GM21619 (cell line): ENCODE data around the gene PRDM15.

ENCODE experiments used
- ATAC-seq: cut with Tn5 transposase; IDR thresholded peaks from one replicate; pipeline ENCODE4 v1.9.1; 2021; ENCODE audit not compliant: unreplicated experiment

Gene PRDM15

GRCh38 chr21:41879190-41879998 lies at the start of gene PRDM15:
TSS of gene PRDM15 (minus strand) at chr21:41879344. CDS start at chr21:41860363, 18,981 bp downstream.
- peak; percentile 67 for ATAC-seq

DNA sequence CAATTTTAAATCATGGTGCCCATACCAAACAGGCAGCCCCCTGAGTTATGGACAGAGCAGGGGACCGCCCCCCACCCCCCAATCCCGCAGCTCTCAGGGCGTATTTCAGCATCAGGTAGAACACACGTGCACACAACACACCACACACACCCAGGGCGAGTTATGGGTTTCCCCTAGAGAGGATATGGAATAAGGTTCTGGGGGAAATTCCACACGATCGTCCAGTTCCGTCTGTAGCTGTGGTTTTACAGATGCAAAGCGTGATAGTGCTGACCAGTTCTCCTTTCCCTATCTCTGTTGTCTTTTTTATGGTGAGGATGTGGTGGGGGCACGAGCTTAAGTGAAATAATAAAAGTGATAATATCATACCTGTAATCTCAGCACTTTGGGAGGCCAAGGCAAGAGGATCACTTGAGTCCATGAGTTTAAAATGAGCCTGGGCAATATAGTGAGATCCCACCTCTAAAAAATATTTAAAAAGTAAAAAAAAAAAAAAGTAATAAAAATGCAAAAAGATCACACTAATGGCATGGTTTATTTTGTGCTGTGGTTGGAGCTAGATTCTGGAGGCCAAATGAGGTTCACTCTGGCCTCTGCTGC lies 49.6 kb upstream of the PRDM15 start:
- ATAC-seq = peak; percentile 36

DNA sequence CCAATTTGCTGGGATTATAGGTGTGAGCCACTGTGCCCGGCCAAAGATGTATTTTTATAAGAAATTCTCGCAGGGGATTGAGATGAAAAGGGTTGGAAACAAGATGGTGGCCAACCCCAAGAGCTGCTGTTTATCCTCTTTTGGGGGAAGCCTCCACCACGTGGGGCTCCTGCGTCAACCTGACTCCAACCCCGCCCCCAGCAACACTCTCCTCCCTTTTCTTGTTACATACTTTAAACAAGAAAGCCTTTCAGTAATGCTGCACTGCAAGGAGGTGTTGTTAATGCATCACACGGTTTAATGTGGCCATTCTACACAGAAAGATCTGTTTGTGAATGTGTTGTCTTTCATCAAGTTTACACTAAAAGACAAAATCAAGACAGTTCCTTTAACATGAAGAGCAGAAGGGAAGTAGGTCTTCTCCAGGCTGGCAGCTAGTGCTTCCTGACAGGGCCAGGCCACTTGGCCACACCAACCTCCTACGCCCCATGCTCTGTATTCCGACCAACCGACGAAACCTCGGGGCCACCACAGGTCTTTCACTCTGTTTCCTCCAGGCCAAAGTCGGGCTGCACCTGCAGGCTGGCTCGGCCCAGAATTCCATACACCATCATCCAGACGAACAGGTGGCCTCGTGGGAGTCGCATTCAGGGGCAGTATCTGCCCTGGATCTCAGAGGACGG lies 48.7 kb upstream of the PRDM15 start:
- no peak for ATAC-seq

- ATAC-seq = no peak
Measured at GRCh38 chr21:41926807-41927171, 47.6 kb upstream of the PRDM15 start.

DNA sequence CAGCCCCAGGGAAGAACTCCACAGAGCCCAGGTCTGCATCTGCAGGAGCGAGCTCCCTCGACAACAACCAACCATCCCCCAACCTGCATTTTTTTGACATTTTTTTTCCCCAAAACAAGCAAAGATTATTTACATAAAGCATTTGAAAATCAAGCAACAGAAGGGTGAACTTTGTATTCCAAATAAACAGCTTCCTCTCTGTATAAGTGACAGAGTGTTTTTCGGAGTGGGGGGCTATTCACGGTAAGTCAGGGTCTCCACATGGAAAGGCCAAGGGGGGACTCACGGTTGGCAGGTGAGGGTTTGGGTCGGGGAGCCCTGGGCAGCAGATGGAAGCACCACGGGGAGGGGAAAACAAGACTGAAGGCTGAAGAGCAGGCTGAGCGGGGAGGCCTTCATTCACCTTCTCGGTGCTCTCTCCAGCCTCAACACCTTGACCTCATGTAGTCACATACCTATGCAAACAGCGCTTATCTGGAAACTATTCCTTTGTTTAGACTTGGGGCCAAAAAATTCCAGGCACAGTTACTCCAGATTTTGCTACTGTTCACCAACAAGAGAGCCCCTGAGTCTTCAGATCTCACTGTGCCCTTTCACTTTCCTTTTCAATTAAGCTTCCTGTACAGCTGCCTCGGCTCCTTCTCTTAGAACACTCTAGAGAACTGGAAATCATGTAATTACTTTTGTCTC lies 47.1 kb upstream of the PRDM15 start:
- ATAC-seq = peak; percentile 49

- ATAC-seq = no peak
Measured at GRCh38 chr21:41925767-41926116, 46.6 kb upstream of the PRDM15 start.

GRCh38 chr21:41924368-41924754 lies 45.2 kb upstream of the PRDM15 start:
- ATAC-seq = no peak

- no peak for ATAC-seq
Measured at GRCh38 chr21:41923631-41924367, 44.7 kb upstream of the PRDM15 start.

DNA sequence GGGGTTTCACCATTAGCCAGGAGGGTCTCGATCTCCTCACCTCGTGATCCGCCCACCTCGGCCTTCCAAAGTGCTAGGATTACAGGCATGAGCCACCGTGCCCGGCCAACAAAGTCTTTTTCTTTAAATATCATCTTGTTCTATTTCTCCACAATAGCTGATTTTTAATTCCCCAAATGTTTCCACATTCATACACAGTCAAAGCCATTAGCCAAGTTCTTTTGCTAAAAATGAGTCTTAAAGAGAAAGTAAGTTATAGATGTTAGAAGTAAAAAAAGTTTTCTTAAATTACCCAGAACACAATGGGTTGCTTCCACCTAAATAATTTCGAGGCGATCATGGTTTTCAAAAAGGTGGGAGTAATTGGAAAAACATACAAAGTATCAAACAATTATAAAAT lies 44.0 kb upstream of the PRDM15 start:
- no peak for ATAC-seq

DNA sequence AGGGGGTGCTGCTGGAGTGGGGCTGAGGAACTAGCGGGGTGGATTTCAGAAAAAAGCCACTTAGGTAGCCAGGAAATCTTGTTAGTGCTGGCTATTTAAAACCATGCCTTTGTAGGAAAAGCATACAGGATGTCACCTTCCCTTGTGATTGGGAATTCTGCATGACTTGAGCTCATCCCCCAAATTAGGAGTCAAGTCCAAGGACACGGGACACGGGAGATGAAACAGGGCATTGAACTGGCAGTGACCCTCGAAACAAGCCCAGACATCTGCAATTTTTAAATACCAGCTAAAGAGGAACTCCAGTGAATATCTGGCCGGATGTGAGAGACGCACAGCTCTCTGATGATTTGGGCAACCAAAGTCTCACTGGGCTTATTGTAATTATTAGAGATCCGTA lies 41.9 kb upstream of the PRDM15 start:
- ATAC-seq = no peak

GRCh38 chr21:41920476-41920875 lies 41.3 kb upstream of the PRDM15 start:
- ATAC-seq = no peak

- ATAC-seq = no peak
Measured at GRCh38 chr21:41919666-41920398, 40.7 kb upstream of the PRDM15 start.

- no peak for ATAC-seq
Measured at GRCh38 chr21:41918561-41919358, 39.6 kb upstream of the PRDM15 start.

- ATAC-seq = no peak
Measured at GRCh38 chr21:41917531-41917930, 38.4 kb upstream of the PRDM15 start.

DNA sequence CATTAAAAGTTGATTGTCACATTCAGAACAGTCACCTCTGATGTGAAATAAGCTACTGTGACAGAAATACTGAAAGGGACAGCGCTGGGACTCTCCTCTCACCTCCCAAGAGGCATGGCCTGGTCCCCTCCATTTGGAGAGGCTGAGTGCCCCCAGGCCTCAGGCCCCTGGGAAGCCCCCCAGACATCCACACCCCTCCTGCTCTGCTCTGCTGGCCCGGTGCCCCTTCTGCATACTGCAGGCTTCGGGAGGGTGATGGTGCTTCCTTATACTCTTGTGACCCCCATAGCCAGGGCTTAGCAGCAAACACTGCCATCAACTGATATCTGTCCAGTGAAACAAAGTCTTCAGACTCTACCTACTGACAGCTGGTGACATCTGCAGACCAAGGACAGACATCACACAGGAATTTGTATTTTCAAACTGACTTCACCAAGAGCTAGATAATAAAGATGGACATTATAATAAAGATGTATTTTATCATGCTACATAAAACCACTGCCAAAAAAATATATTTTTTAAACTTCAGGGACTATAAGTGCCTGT lies 37.8 kb upstream of the PRDM15 start:
- ATAC-seq = no peak

DNA sequence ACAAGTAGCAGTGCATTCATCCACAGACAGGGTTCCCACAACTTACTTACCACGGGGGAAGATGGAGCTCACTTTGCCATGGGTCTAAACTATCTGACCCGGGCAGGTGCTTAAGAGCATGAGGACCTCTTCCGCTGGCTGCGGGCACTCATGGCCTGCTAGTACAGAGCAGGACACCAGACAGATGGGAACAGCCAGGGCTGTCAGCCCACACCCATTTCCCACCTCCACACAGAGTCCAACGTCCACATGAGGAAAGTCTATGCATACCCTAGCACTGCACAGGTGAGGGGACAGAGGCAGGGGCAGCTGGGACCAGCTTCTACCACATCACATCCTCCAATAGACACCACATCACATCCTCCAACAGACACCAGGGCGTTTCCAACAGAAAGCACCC lies 35.8 kb upstream of the PRDM15 start:
- no peak for ATAC-seq

- no peak for ATAC-seq
Measured at GRCh38 chr21:41914358-41914757, 35.2 kb upstream of the PRDM15 start.

DNA sequence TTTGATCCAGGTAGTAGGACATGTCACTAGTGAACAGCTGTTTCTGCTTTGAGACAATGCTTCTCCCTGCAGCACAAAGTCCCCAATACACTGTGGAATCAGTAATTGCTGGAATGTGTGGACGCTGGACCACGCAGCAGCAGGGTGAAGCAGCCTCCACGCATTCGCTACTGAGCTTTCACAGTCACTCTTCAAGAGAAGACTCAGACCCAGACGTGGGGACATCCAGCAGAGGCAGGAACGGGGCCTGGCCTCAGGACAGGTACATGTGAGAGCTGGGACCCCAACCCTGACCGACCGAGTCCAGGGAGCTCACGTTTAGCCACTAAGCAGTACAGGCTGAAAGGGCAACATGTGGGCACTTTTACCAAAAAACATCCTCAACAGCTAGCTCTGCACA lies 34.1 kb upstream of the PRDM15 start:
- no peak for ATAC-seq

DNA sequence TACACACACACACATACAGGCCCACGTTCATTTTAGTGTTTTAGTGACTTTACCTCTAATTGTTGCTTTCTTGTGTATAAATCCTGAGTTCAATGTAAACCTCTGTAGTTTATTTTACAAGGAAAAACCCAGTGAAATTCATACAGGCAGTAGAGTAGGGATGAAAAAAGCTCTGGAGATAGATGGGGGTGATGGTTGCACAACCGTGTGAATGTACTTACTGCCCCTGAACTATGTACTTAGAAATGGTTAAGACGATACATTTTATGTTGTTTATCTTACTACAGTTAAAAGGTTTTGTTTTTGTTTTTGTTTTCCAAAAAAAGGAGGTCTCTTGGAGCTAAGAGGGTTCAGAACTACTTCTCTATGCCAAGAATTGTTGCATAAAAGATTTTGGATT lies 29.7 kb upstream of the PRDM15 start:
- no peak for ATAC-seq
